Stimulated activated CD8-positive, alpha-beta memory T cell treated with anti-CD3 and anti-CD28 coated beads, Interleukin-2, amount 100 ng/mL, for 48 hours (primary cell): ENCODE data around the gene PNCK.
"Not testable (repeated sequence)": the region's sequence is repeated elsewhere in the genome, so short reads cannot be mapped to it uniquely, and the experiment has no call there.

Experiments
- DNase-seq, 2 donors: peaks; one replicate each; pipeline ENCODE4 v3.0.0-alpha.2; 2020; ENCODE audit warnings: low read depth in 2 of 2

PNCK gene

DNA sequence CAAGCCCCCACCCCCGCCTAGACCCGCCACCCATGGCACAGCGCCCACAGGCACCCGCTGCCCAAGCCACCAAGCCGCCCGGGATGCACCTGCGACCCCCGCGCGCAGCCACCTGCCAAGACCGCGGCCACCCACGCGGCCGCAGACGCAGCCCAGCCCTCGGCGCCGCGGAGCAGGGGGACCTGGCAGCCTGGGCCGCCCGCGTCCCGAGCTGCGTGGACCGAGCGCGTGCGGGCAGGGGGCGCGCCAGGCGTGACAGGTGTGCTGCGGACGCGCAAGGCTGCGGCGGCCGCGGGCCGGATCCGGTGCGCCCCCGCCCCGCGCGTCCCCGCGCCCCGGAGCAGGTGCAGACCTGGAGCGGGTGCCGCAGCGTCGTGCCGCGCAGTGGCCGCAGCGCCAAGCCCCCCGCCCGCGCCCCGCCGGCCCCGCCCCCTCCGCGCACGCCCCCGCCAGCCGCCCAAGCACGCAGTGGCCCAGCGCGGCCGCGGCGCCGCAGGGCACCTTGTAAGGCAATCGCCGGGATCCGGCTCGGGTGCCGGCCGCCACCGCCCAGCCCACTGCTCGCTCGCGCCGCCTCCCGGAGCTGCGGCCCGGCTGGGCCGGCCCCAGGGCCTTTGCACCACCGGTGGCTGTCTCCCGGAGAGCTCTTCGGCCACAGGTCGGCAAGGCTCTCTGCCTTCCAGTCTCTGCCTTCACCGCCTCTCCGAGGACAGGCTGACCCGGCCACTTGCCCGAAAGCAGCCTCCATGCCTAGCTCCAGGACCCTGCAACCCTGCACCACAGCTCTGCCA is at the start of gene PNCK:
Gene PNCK (minus strand): TSS at position 386 of the 791 bp plus-strand sequence. CDS start 737 bp downstream, outside the sequence.
- DNase-seq, result no peak

DNA sequence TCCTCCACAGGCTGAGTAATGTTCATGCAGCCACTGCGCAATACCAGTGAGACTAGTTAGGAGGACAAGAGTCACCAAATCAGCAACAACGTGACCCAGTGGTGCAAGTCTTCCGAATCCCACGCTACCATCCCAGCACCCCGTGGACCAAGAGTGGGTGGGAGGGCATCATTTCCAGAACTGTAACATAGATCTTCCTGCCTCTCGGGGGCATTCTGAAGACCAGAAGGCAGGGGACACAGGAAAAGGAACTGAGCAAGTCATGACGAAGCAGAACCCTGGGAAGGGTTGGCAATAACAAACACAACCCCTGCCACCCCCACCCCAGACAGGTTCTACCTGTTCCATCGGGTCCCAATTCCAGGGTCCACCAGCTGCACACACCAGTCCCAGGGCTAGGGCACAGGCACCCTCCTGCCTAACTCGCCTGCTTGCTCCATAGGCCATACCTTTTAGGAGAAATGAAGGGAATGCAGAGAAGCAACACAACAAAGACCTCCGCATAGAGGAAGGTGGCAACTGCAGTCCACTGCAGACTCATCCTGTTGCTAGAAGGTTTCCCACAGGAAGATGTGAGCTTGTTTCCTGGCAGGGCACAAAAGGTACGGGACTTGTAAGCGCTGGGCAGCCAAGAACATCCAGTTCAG is 49.2 kb upstream of the PNCK start:
- DNase-seq, result no peak

DNA sequence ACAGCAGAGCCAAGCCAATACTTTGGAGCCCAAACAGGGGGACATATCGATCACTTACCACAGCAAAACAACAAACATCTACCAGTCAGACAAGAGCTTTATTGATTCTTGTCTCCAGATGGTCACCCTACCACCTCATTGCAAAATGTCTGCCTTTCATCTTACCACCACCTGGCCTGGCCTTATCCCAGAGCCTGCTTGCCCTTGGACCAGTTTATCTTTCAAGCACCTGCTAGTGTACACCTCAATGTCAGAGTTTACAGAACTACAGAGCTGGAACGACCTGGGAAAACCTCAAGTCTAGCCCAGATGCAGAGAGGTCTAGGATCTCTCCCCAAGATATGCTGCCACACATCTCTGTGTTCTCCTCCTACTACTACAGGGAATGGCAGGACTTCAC is 46.1 kb upstream of the PNCK start:
- DNase-seq, result no peak

DNA sequence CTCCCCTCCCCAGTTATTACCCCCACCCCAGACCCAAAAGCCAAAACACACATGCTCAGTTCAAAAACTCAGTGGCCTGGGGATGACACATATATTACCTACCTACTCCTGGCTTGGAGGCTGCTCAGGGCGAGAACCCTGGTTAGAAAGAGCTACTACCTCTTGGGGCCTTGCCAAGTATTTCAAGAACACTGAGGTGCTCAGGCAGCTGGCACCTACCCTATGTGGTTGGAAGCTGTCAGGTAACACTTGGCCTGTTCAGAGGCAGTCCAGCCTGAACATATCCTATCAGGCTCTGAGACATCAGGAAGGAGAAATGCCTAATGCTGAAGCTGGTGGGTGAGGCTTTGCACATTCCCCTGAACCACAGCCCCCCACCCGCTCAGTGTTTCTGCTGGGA is 45.6 kb upstream of the PNCK start:
- DNase-seq, result no peak

DNA sequence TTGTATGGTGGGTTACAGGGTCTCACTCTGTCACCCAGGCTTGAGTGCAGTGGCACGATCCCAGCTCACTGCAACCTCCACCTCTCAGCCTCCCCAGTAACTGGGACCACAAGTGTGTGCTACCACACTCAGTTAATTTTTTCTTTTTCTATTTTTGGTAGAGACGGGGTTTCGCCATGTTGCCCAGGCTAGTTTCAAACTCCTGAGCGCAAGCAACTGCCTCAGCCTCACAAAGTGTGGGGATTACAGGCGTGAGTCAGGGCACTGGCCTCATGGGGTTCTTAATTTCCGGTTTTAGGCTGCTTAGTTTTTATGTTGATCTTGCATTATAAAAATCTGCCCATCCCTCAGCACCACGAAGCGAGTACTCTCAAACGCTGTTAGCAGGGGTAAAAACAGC is 43.8 kb upstream of the PNCK start:
- DNase-seq, result no peak

DNA sequence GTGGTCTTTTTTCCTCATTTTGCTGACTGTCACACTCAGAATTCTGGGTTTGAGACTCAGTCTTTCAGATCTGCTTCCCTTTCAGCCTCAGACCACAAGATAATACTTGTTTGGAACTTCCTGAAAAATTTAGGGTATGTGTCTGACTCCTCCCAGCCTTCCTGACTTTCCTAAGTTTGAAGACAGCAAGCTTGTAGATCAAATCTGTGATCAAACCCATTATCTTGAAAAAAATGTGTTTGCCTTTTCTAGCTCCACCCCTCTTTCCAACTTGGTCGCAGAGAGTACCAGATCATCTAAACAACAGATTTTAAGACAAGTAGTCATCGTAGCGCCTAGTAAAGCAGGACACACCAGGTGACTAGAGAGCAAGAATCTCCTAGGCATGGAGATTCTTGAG is 40.6 kb upstream of the PNCK start:
- no peak for DNase-seq

DNA sequence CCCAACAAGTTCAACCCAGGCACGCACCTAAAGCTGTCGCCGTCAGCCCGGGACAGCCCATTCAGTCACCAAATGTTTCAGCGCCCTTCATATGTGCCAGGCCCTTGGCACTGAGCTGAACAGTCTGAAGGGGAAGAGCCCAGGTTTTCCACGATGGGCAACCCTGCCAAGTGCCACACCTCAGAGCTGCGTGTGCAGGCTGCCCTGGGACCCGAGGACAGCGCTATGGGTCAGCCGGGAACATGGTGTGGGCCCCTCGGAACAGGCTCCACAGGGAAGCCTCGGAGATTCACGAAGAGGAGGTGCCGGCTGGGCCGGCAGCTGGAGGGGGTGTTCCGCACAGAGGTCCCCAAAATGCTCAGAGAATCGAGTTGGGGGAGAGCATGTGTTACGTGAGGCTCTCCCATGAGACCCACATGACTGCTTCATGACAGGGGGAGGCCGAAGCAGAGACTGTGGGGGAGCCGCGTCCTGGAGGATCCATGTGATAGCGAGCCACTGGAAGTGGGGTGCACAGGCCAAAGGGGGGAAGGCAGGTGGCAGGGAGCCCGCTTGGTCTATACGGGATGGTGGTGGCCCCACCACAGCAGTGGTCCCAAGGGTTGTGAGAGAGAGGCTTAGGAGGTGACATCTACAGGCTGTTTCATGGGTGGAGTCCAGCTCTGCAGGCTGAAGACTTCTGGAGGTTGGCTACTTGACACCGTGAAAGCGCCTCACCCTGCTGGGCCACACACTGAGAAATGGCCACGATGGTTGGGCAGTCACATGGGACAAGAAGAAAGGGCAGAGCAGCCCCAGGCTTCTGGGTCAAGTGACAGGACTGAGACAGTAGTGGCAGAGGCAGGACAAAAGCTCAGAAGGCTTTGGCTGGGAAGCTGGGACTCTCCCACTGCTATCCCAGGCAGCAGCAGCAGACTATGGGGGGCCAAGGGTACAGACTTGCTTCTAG is 36.4 kb upstream of the PNCK start:
- no peak for DNase-seq

DNA sequence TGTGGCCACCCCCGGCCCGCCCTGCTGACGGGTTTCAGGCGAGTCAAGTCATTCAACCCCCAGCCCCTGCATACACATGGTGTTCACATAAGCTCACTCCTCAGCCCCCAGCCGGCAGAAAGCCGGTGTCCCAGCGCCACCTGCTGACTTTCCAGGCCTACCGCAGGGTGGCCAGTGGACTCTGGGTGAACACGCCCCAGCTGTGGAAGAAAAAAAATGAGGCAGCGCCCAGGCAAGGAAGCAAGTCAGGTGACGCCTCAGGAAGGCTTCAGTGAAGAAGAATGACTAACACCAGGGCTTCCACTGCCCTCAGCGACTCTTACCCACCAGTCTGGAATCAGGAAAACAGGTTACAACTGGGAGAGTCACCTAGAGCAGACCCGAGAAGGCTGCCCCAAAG is 34.8 kb upstream of the PNCK start:
- no peak for DNase-seq

DNA sequence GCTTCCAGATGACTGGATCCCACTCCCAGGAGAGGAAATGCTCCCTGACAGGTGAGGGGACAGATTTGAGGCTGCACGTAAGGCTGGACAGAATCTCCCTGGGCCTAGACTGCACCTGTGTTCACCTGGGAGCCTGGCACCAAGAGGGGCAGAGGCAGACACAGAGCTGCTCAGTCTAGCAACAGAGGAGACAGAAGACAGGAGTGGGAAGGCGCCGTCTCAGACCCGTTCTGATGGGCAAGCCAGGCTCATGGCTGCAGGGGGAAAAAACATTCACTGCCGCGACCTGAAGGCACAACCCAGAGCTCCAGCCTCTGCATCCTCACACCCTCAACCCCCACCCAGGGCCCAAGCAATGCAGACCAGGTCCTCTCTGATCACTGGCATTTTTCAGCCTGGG is 33.8 kb upstream of the PNCK start:
- no peak for DNase-seq

DNA sequence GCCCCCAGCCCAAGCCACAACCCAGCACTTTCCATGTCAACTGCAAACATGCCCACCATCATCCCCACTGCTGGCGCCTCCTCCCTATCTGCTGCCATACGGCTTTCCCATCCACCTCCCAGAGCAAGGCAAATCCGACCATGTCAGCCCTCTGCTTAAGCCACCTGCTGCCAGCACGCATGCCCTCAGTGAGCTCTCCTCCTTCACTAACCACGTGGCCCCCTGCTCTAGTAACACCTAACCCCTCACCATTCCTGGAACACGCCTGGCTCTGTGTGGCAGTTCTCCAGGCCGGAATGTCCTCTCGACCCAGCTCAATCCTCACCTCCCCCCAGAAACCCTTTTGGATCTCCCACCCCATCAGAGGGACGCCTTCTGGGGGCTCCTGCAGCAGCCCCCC is 33.2 kb upstream of the PNCK start:
- DNase-seq, result no peak

DNA sequence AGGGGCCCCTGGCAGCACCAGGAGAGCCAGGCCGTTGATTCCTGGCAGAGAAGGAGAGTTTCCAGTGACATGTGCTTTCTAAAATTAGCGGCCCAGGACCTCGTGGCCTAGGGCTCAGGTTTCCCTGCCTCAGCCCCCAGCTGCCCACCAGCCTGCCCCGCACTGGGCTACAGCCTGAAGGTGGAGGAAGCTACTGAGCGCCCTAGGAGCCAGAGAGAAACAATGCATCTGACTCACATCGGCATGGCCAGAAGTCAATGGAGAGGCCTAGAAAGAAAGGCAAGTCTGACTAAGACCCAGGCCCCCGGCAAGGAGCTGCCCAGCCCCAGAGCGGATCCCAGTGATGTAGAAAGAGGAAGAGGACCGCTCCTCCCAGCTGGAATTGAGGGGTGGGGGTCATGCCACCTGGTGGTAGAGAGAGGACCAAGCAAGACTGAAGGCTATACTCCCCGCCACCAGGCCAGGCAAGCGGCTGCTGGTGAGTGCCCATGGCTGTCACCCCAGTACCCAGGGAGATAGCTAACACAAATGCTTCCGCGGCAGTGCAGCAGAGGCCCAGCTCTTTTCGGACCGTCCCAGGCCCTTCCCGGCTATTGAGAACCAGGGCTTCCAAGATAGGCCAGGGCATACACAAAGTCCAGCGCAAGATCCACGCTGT is 31.9 kb upstream of the PNCK start:
- DNase-seq, result not testable (repeated sequence)

DNA sequence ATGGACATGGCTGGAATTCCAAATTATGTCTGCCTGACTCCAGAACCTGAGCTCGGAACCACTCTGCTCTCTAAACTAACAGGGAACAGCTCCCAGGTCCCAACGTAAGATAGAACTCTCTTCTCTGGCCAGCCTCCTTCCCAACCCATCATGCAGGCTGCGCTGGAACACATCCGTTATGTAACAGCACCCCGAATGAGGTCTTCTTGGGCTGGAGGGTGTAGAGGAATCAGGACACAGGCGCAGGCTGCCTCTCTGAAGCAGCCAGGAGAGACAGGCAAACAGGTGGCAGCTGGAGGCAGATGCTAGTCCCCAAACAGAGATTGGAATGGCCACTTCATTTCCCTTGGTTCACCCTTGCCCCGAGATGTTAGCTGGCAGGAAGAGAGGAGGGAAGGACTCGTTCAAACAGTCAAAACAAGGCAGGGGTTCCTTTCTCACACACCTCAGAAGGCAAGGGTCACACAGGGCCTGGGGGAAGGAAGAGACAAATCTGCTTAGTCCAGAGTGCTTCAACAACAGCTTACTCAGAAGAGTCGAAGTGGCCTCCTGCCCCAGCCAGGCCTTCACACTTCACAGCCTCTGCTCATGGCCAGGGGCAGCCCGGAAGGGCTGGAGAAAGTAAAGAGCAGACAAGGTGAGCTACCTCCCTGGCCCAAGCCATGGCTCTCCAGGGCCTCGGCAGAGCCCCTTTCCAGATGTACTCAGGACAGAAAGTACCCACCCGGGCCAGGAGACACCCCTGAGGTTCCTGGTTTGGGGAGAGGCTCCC is 31.2 kb upstream of the PNCK start:
- not testable (repeated sequence) for DNase-seq

DNA sequence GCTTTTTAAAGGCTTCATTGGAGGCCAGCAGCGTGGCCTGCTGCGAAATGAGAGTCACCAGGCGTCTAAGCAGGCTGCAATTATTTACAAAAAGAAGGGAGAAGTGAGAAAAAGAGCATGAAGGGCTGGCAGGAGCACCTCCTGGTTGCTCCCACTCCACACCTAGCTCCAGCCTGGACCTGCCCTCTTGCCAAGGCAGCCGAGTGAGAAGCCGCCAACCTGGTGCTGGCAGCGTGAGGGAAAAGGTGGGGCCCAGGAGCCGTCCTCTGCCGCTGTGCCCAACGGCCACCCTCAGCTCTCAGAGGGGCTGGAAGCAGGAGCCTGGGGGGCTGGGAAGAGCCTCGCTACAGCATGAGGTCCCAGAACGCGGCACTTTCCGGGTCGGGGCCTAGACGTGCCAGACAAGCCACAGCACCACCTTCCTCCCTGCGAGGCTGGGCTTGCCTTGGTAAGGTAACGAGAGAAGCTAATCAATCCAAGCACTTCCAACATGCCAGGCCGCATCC is 30.5 kb upstream of the PNCK start:
- DNase-seq, result no peak

DNA sequence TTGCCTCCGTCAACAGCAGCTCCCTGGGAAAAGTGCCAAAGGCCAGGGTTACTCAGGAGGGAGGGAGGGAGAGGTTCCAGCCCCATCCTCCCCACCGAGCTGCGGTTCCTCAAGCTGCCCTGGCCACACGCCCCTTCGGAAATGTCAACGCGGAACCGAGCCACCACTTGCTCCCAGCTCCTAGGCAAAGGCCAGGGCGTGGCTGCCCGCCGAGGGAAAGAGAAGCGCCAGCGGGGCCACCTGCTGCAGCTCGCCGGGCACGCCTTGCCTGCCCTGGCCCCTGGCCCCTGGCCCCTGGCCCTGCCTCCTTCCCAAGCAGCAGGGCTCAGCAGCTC is 29.4 kb upstream of the PNCK start:
- DNase-seq, result no peak

DNA sequence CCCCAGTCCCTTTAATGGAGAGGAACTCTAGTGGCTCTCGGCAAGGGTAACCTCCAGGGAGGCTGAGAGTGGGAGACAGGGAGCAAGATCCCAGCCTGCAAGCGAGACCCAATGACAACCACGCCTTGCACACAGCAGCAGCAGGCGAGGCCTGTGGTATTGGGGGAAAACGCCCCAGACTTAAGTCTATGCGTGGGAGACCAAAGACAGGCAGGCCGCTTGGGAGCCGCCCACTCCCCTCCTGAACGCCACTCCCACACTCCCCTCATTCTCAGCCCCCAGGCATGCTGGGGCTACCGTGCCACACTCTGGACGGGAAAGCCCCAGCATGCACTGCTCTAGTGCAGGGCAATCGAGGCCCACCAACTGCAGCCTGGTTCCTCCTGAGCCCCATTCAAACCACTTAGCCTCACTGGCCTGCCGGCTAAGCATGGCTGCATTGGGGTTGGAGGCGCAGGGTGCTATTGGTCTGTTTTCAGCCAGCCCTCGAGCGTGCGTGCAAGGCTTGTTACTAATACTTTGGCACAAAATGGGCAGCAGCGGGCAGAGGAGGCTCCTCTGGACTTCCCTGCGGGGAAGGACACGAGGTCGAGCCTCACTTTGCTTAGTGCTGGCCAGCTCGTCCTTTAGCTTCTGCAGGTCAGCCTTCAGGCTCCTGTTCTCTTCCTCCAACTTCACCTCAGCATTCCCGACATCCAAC is 28.9 kb upstream of the PNCK start:
- DNase-seq, result no peak

DNA sequence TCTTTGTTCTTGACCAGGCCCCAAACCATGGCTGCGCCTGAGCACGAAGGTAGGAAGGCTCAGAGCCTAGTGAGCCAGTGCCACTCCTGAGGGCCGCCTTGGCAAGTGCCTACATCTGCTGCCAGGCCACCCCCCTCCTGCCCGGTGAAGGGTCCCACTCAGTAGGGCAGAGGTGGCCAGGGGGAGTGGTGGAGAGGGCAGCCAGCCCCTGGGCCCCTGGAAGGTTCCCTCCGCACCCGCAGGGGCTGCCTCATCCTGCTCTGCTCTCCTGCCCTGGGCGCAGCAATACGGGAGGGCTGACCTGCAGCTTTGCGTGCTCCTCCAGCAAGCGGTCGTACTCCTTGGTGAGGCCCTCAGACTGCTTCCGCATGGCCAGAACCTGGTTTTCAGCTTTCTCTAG is 28.1 kb upstream of the PNCK start:
- no peak for DNase-seq

DNA sequence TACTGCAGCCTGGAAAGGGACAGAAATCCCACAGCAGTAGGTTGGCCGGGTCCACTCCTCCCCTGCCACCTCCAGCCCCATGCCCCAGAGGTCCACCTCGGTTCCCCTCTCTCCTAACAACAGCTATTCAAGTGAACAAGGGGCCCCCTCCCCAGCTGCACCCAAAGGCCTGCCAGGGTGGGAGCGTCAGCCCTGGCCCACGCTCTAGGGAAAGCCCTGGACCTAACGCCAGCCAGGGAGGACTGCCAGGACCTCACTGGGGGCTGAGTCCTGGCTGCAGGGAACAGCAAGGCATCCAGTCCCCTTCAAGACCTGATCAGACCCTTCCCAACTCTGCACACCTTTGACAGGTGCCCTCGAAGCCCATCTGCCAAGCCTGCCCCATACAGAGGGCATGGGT is 27.4 kb upstream of the PNCK start:
- DNase-seq, result no peak

DNA sequence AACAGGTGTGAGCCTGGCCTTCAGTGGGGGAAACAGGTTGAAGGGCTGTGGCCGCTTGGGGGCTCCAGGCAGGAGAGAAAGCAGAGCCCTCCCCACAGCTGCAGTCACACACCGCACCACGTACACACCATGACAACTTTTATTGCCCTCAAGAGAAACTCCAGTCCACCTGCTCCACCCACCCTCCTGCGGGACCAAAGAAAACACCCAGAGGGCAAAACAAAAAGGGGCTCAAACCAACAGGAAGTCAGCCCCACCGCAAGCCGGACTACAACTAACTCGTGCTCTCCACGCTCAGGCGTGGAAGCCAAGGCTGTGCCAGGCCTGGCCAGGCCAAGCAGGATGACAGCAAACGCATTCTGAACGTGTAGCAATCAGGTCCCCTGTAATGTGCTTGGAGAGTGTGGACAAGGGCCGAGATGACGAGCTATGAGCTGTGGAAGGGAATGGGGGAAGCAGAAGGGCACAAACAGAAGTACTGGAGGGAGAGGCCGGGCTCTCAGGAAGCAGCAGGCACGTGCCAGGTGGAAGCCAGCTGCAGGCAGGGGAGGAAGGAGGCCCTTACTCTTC is 26.8 kb upstream of the PNCK start:
- no peak for DNase-seq

DNA sequence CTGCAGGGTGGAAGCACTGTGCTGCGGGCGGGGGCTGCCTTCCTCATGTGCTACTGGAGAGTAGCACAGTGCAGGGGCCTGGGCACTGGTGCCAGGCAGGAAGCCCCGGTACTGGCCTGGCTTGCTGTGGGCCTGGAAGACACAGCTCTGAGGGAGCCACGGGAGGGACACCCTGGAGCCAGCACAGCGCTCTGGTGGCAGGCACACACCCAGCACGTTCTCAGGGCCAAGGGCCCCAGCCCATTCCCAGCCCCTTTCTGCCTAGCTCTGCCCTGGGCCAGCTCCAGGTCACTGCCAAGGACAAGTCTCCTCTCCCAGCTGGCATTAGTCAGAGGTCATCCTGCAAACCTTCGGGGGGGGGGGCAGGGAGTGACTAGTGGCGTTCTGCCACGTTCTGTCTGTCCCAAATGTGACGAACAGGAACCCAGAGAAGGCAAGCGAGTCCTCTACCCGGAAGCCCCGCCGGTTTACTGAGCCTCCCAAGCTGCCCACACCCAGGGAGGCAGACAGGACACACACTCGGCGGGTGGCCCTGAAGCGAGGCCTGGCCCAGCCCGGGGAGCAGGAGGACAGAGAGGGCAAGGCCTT is 26.3 kb upstream of the PNCK start:
- not testable (repeated sequence) for DNase-seq
